Ovary (tissue), 3 donors: ENCODE measurements around the gene RIN1.

Experiments used
- CTCF ChIP-seq, 3 donors: fragments of 450-650 bp in 2 of 3; fragments of 200-600 bp in 1 of 3; IDR thresholded peaks; one replicate each; pipeline versions ENCODE4 v1.5.1 to v1.8.0; 2016 to 2022; ENCODE audit warnings: antibody characterized with exemption in 3 of 3, mild to moderate bottlenecking in 1 of 3
- EP300 ChIP-seq: sonication (generic); formaldehyde crosslinking; IDR thresholded peaks from one replicate; pipeline ENCODE4 v1.6.1; 2017; ENCODE audit warnings: antibody characterized with exemption
- POLR2A ChIP-seq: fragments of 450-650 bp; IDR thresholded peaks from one replicate; pipeline ENCODE4 v1.6.1; 2017; ENCODE audit warnings: antibody characterized with exemption, mild to moderate bottlenecking, moderate library complexity
- donor health status: DM: no; HTN: no; CAD: no.

- TF ChIP-seq POLR2A (no peak), CTCF (IDR thresholded peaks at IDR 0.05) (no peak), EP300 (no peak)
Observed at GRCh38 chr11:66337103-66337899, 1.1 kb upstream of the RIN1 start.
